Dedifferentiated amniotic fluid mesenchymal stem cell (primary cell): ENCODE data around the gene ZNF598.
A peak's percentile ranks its signal among the peaks of the same experiment; 100 is the strongest.

Experiments
- DNase-seq: peaks from one replicate; pipeline ENCODE4 v3.0.0-alpha.2; 2016; ENCODE audit errors: extremely low spot score

ZNF598 gene

GRCh38 chr16:1991588-1991947, 18.1 kb downstream of the ZNF598 start:
- DNase-seq = no peak

GRCh38 chr16:1991135-1991551, 18.5 kb downstream of the ZNF598 start:
- no peak for DNase-seq

DNA sequence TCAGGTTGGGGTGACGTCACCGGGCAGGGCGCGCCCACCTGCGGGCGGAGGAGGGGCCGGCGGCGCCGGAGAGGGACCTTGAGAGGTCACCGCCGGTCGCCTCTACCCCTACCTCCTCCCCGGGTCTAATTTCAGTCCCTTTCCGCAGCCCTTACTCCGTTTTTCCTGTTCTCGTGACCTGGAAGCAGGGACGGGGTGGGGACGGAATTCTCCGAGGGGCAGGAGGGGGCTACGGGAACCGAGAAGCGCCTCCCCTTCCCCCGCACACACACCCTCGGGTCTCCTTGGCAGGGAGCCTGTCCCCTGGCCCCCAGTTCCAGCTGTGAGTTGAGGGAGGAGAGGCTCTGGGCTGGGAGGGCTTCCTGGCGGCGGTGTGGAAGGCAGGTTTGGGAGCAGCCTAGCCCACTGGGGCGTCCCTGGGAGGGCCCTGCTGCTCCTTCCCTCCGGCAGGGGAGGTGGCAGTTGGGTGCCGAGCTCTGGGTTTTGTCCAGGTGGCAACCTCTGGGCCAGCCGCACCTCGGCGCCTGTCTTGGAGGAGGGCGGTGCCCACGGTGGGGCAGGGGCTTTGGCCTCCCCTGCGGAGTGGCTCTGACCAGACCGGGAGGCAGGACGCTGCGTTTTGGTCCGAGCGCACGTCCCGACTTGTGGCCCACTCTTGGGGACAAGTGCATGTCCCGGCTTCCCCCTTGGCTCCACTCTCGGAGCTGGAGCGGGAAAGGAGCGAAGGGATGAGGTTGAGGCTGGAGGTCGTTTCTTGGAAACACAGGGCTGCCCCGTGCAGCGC, 19.1 kb downstream of the ZNF598 start:
- DNase-seq = no peak

- no peak for DNase-seq
Measured at GRCh38 chr16:1990101-1990350, 19.6 kb downstream of the ZNF598 start.

DNA sequence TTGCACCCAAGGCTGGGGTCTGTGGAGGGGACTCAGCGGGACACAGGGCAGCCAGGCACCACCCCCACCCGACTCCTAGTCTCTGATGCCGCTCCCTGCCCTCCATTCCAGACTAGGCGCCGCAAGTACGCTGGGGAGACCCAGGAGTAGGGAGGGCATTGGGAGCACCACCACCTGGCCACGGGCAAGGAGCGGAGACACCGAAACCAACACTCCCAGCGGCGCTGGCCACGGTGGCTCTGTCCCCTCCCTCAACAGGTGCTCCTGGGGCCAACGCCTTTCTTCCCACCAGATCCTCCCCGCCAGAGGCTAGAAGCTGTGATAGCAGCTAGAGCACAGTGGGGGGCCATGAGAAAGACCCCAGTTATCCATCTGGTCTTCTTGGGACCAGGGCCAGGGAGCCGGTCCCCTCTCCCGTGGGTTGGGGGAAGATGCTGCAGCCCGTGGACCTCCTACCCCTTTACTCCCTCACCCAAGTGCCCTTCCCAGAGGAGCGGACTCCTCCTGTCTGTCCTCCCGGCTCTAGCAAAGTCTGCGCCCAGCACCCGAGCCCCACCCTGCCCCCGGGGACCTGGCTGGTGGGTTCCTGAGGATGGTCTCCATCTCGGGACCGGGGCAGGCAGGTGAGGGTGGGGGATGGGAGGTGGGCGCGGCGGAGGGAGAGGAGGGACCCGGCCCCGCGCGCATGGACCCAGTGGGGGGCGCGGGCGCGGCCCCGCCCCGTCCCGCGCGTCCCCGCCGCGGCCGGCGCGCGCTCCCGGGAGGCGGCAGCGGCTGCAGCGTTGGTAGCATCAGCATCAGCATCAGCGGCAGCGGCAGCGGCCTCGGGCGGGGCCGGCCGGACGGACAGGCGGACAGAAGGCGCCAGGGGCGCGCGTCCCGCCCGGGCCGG, 20.2 kb downstream of the ZNF598 start, which contains the start of gene SYNGR3:
Gene SYNGR3, plus strand, starts transcription at position 762 of the 892 bp plus-strand sequence. CDS start 133 bp downstream, outside the sequence.
- DNase-seq = no peak

DNA sequence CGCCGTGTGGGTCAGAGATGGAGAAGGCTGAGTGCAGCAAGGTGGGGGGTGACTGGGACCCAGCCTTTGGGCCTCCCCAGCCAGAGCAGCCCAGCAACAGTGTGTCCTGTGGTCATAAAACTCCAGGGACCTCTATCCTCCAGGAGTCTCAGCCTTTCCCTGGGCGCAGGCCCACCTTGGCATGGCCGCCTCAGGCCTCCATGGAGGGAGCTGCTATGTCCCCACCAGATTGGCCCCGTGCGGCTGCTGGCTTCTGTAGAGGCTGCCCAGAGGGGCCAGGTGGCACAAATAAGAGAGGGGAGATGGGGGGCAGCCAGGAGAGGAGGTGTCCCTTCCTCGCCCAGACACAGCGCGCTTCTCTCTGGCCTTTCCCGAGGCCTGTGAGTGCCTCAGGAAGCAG, 22.4 kb downstream of the ZNF598 start:
- no peak for DNase-seq

DNA sequence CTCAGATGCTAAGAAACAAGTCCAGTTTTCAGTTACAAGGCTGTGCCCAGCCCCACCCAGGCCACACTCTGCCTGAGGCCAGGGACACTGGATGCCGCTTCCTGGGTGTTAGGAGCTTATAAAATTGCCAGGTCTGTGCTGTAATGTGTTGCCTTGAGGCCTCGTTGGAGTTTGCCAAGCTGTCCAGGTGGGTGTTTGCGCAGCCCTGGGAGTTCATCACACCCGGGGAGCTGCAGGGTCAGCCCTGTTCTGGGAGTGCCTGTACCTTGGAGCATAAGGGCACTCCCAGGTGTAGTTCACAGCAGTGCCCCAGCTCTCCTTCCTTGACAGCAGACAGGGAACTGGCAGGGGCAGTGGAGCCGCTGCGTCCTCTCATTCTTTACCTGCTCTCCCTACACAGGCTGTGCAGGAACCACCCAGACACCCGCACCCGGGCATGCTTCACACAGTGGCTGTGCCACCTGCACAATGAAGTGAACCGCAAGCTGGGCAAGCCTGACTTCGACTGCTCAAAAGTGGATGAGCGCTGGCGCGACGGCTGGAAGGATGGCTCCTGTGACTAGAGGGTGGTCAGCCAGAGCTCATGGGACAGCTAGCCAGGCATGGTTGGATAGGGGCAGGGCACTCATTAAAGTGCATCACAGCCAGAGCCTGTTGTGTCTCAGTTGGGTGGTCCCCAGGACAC, 24.0 kb downstream of the ZNF598 start:
- DNase-seq = no peak

DNA sequence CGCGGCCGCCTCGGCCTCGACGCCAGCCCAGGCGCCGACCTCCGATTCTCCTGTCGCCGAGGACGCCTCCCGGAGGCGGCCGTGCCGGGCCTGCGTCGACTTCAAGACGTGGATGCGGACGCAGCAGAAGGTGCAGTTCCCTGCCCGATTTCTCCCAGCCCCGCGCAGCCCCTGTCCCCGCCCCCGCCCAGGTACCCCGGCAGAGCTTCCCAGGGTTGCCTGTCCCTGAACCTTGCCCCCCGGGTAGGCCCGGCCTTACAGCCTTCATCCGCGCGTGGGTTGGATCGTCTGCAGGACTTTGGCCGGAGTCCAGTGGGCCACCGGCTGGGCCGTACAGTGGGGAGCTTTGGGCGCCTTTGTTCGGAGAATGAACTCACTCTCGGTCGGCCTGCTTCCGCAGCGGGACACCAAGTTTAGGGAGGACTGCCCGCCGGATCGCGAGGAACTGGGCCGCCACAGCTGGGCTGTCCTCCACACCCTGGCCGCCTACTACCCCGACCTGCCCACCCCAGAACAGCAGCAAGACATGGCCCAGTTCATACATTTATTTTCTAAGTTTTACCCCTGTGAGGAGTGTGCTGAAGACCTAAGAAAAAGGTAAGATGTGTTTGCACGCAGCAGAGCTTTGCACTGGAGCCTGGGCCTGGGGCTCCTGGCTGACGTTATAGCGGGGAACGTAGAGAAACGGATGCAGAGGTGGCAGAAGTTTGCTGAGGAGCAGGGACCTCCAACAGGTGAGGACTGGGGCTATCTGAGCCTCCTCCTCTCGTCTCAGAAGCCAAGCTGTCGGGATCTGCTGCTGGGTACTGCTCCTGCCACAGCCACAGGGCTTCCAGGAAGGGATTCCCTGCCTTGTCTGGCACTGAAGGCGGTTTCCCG, 25.0 kb downstream of the ZNF598 start:
- DNase-seq = no peak

GRCh38 chr16:1983544-1984346, 25.9 kb downstream of the ZNF598 start, which contains the start of gene GFER:
GFER (plus strand) TSS chr16:1984193; CDS start chr16:1984219, 26 bp downstream.
- DNase-seq = peak; percentile 78

DNA sequence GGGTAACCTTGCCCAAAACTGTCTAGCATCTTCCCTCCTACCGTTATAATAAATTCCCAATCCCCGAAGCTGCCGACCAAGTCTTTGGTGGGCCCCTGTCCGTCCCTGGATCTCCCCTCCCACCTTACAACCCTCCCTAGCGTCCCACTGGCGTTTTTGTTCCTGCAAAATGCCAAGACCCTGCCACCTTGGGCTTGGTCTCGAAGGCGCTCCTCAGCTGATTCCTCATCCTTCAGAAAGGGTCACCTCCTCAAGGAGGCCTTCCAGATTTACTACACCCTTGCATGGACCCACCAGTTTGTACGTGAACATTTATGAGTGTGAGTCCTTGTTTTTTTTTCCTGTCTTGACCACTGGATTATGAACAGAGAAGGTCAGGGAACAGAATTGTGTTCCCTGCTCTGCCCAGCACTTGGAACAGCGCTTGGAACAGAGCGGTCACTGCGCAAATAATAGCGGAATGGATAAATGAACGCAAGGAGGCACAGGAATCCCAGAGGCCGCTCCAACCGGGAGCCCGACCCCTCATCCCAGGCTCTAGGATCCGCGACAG, 26.6 kb downstream of the ZNF598 start:
- DNase-seq = no peak

DNA sequence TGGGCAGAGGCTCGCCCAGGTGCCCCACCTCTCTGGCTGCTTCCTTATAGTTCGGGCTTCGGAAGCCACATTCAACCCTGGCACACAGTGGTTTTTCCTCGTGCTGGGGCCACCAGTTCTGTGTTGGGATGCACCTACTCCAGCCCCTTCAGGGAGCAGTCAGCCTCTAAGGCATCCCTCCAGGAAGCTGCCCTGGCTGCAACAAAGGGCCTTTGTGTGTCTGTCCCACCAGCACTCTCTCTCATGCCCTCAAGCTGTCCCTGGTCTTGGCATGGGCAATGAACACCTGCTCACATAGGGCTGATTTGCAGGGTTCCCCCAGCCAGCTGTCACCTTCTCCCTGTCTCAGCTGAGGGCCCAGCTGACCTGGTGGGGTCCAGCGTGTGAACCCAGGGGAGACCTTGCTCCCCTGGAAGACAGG, 27.6 kb downstream of the ZNF598 start:
- no peak for DNase-seq

DNA sequence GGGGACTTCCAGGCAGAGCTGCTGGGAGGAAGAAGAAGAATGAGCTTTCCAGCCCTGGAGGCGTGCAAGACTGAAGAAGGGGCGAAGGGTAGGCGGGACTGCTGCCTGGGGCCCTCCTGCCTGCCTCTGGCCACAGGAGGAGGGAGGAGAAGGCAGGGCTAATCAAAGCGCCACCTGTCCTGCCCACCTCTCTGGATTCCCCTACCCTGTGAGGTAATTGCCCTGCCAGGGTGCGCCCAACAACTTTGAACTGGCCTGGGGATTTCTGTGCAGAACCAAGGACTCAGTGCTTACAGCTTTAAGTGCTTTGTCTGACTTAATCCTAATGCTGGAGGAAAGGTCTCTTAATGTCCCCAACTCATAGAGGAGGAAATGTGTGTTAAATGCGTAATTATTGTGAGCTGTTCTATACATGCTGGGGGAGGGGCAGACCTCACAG, 28.2 kb downstream of the ZNF598 start, which contains the start of gene NOXO1:
Gene NOXO1, minus strand, starts transcription at position 72 of the 439 bp plus-strand sequence. CDS start 290 bp downstream, outside the sequence.
- no peak for DNase-seq

- DNase-seq = no peak
Measured at GRCh38 chr16:1980770-1981087, 28.9 kb downstream of the ZNF598 start.

GRCh38 chr16:1980030-1980769, 29.4 kb downstream of the ZNF598 start:
- no peak for DNase-seq

DNA sequence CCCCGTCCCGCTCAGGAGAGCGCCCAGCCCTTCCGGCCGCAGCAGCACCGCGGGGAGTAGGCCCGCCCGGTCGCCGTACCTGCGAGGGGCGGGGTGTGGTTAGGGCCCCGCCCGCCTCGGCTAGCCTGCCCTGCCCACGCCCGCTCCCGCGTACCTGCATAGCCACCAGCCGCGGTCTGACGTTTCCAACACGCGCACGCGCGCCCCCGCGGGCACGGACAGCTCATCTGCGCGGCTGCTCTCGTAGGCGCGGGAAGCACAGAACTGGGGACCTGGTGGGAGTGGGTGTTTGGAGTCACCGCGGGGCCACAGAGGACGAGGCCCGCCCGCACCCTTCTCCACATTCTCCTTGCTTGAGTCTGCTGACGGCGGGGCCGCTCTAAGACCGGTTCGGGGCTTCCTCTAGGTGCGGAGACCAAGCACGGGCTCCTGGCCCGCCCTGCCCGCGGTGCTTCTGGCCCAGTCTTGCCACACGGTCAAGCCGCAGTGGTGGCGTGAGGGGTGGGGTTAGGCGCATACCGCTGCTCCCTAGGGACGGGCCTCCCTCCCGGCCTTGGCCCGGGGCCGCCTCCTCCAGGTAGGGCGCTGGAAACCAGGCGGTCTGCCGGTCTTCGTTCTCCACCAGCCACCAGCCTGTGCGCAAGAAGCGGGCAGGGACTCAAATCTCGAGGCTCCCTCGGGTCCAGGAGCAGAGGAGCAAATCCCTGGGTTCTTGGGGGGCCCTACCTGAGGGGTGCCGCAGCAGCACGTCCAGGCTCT, 30.2 kb downstream of the ZNF598 start:
- no peak for DNase-seq

- no peak for DNase-seq
Measured at GRCh38 chr16:1978476-1979120, 31.0 kb downstream of the ZNF598 start.

- no peak for DNase-seq
Measured at GRCh38 chr16:1977875-1978268, 31.7 kb downstream of the ZNF598 start.
